ENCODE data around the gene CMTM6.
A peak's percentile ranks its signal among the peaks of the same experiment; 100 is the strongest.

CMTM6 gene

GRCh38 chr3:32448686-32449474 lies 53.8 kb downstream of the CMTM6 start:
- TF ChIP-seq FOXM1 (IDR thresholded peaks at IDR 0.05; ENCODE audit: borderline replicate concordance, low read depth) = no peak
- no peak for TF ChIP-seq EP300 (IDR thresholded peaks at IDR 0.05; ENCODE audit: borderline replicate concordance)
- no peak for TF ChIP-seq NFIC (IDR thresholded peaks at IDR 0.05)
- TF ChIP-seq, protein P1, sequence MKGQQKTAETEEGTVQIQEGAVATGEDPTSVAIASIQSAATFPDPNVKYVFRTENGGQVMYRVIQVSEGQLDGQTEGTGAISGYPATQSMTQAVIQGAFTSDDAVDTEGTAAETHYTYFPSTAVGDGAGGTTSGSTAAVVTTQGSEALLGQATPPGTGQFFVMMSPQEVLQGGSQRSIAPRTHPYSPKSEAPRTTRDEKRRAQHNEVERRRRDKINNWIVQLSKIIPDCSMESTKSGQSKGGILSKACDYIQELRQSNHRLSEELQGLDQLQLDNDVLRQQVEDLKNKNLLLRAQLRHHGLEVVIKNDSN (IDR thresholded peaks at IDR 0.05) = no peak
- TF ChIP-seq, protein P2, sequence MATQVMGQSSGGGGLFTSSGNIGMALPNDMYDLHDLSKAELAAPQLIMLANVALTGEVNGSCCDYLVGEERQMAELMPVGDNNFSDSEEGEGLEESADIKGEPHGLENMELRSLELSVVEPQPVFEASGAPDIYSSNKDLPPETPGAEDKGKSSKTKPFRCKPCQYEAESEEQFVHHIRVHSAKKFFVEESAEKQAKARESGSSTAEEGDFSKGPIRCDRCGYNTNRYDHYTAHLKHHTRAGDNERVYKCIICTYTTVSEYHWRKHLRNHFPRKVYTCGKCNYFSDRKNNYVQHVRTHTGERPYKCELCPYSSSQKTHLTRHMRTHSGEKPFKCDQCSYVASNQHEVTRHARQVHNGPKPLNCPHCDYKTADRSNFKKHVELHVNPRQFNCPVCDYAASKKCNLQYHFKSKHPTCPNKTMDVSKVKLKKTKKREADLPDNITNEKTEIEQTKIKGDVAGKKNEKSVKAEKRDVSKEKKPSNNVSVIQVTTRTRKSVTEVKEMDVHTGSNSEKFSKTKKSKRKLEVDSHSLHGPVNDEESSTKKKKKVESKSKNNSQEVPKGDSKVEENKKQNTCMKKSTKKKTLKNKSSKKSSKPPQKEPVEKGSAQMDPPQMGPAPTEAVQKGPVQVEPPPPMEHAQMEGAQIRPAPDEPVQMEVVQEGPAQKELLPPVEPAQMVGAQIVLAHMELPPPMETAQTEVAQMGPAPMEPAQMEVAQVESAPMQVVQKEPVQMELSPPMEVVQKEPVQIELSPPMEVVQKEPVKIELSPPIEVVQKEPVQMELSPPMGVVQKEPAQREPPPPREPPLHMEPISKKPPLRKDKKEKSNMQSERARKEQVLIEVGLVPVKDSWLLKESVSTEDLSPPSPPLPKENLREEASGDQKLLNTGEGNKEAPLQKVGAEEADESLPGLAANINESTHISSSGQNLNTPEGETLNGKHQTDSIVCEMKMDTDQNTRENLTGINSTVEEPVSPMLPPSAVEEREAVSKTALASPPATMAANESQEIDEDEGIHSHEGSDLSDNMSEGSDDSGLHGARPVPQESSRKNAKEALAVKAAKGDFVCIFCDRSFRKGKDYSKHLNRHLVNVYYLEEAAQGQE (IDR thresholded peaks at IDR 0.05; ENCODE audit: low read depth) = no peak
- TF ChIP-seq CEBPB (IDR thresholded peaks at IDR 0.05) = no peak
- TF ChIP-seq ZBTB7A (IDR thresholded peaks at IDR 0.05; ENCODE audit: low read depth) = no peak
- no peak for TF ChIP-seq EGR1 (IDR thresholded peaks at IDR 0.05)
- TF ChIP-seq, protein P3, sequence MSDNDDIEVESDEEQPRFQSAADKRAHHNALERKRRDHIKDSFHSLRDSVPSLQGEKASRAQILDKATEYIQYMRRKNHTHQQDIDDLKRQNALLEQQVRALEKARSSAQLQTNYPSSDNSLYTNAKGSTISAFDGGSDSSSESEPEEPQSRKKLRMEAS (IDR thresholded peaks at IDR 0.05) = no peak
- TF ChIP-seq YY1 (IDR thresholded peaks at IDR 0.05; ENCODE audit: low read depth) = no peak
- TF ChIP-seq CREB1 (IDR thresholded peaks at IDR 0.05; ENCODE audit: low read depth) = no peak
- no peak for TF ChIP-seq RAD21 (IDR thresholded peaks at IDR 0.05; ENCODE audit: low read depth)
- no peak for TF ChIP-seq TCF12 (IDR thresholded peaks at IDR 0.05; ENCODE audit: low read depth)
- no peak for TF ChIP-seq TEAD4 (IDR thresholded peaks at IDR 0.05)
- no peak for TF ChIP-seq TAF1 (IDR thresholded peaks at IDR 0.05; ENCODE audit: low read depth)

DNA sequence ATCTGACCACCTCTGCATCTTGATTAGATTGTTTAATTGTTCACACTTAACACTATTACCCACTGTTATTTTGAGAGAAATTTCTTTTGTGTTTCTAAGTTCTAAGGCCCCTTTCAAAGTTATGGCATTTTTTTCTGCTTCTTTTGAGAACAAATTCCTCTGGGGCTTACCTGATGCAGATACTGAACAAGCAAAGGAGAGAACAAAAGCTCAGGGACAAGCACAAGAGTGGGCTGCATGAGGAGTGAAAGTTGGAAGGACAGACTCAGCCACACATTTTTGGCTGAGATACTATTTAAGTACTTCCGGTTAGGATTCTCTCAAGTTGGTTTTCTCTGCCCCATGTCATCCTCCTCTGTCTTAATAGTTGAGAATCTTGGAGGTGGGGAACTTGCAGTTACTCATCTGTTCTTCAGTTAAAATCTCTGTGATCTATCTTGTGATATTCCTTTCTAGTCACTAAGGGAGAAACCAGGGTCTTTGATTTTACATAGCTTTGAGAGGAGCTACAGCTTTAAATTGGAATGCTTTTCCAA lies 54.7 kb downstream of the CMTM6 start:
- TF ChIP-seq TCF12 (IDR thresholded peaks at IDR 0.05; ENCODE audit: low read depth) (no peak), FOXM1 (IDR thresholded peaks at IDR 0.05; ENCODE audit: borderline replicate concordance, low read depth) (no peak), CEBPB (IDR thresholded peaks at IDR 0.05) (no peak), ZBTB7A (IDR thresholded peaks at IDR 0.05; ENCODE audit: low read depth) (no peak), NFIC (IDR thresholded peaks at IDR 0.05) (no peak), TEAD4 (IDR thresholded peaks at IDR 0.05) (no peak), TAF1 (IDR thresholded peaks at IDR 0.05; ENCODE audit: low read depth) (no peak), EP300 (IDR thresholded peaks at IDR 0.05; ENCODE audit: borderline replicate concordance) (no peak), EGR1 (IDR thresholded peaks at IDR 0.05) (no peak), RAD21 (IDR thresholded peaks at IDR 0.05; ENCODE audit: low read depth) (no peak), CREB1 (IDR thresholded peaks at IDR 0.05; ENCODE audit: low read depth) (no peak), YY1 (IDR thresholded peaks at IDR 0.05; ENCODE audit: low read depth) (no peak)
- TF ChIP-seq, protein P2 (IDR thresholded peaks at IDR 0.05; ENCODE audit: low read depth) = no peak
- TF ChIP-seq, protein P1 (IDR thresholded peaks at IDR 0.05) = no peak
- TF ChIP-seq, protein P3 (IDR thresholded peaks at IDR 0.05) = no peak

DNA sequence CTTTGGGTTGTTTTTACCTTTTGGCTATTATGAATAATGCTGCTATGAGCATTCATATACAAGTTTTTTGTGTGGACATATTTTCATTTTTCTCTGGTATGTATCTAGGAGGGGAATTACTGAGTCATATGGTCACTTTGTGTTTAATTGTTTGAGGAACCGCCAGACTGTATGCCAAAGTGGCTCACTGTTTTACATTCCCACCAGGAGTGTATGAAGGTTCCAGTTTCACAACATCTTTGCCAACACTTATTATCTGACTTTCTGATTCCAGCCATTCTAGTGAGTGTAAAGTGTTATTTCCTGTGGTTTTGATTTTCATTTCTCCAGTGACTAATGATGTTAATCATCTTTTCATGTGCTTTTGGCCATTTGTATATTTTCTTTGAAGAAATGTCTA lies 59.2 kb downstream of the CMTM6 start:
- TF ChIP-seq FOXM1 (IDR thresholded peaks at IDR 0.05; ENCODE audit: borderline replicate concordance, low read depth) (peak; percentile 48; the same call in 1 of the 2 replicates), ZBTB7A (IDR thresholded peaks at IDR 0.05; ENCODE audit: low read depth) (no peak), EP300 (IDR thresholded peaks at IDR 0.05; ENCODE audit: borderline replicate concordance) (peak; percentile 82), TAF1 (IDR thresholded peaks at IDR 0.05; ENCODE audit: low read depth) (no peak), EGR1 (IDR thresholded peaks at IDR 0.05) (no peak), RAD21 (IDR thresholded peaks at IDR 0.05; ENCODE audit: low read depth) (no peak), CREB1 (IDR thresholded peaks at IDR 0.05; ENCODE audit: low read depth) (no peak), CEBPB (IDR thresholded peaks at IDR 0.05) (peak; percentile 44; the same call in 1 of the 2 replicates), NFIC (IDR thresholded peaks at IDR 0.05) (peak; percentile 78), TCF12 (IDR thresholded peaks at IDR 0.05; ENCODE audit: low read depth) (peak; percentile 67), YY1 (IDR thresholded peaks at IDR 0.05; ENCODE audit: low read depth) (no peak), TEAD4 (IDR thresholded peaks at IDR 0.05) (no peak)
- TF ChIP-seq, protein P1 (IDR thresholded peaks at IDR 0.05) = no peak
- TF ChIP-seq, protein P2 (IDR thresholded peaks at IDR 0.05; ENCODE audit: low read depth) = no peak
- TF ChIP-seq, protein P3 (IDR thresholded peaks at IDR 0.05) = no peak
